ENCODE data around the gene ATAT1. TPM values are rescaled to one million over a fixed set of nuclear protein-coding genes. Genes with fewer than 3 reads are reported as not detected.

Gene ATAT1
- total and polyA plus RNA-seq, 2 of the 13 experiments (the other 11 are each of a cell fraction or from before 2014, with no cell fraction given): 9.2 to 23.6 TPM

DNA sequence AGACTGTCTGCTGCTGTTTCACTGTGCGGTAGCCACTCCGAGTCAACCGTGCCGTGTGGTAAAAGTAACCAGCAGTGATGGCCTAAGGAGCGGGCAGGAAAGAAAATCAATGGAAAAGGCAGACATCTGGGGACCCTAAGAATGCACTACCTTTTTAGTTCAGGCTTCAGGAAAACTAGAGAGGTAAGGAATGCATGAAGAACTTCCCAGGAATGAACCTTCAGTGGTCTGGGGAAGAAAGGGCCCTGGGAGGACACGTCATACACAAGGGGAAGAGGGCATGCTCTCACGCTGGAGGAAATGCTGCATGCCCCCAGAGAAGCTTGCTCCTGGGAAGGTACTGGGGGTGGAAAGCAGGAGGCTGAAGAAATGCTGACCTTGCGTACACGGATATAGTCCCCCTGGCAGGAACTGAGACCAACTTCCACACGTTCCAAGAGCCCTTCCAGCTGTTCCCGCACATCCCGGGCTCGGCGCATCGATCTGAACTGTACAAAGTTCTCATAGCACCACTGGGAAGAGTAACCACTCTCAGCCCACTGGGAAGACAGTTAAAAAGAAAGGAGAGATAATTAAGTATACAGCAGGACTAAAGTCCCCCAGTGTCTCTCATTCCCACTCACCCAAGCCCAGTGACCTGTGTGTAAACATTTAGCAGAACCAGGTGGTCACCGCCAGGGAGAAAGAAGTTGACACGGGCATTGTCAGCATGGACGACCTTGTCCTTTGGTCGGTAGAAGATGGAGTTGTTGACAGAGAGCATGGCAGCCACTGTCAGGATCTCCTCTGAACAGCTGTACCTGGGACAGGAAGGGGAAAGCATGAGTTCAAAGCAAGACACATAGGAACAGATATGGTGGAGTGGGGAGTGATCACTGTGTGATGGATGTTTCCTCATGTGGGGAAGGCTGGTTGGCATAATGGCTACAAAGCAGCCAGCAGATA is 28.4 kb downstream of the ATAT1 start (continued):
- TF ChIP-seq, protein P1, sequence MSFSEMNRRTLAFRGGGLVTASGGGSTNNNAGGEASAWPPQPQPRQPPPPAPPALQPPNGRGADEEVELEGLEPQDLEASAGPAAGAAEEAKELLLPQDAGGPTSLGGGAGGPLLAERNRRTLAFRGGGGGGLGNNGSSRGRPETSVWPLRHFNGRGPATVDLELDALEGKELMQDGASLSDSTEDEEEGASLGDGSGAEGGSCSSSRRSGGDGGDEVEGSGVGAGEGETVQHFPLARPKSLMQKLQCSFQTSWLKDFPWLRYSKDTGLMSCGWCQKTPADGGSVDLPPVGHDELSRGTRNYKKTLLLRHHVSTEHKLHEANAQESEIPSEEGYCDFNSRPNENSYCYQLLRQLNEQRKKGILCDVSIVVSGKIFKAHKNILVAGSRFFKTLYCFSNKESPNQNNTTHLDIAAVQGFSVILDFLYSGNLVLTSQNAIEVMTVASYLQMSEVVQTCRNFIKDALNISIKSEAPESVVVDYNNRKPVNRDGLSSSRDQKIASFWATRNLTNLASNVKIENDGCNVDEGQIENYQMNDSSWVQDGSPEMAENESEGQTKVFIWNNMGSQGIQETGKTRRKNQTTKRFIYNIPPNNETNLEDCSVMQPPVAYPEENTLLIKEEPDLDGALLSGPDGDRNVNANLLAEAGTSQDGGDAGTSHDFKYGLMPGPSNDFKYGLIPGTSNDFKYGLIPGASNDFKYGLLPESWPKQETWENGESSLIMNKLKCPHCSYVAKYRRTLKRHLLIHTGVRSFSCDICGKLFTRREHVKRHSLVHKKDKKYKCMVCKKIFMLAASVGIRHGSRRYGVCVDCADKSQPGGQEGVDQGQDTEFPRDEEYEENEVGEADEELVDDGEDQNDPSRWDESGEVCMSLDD (CRISPR knock-in tag; IDR thresholded peaks at IDR 0.05; ENCODE audit: borderline replicate concordance): no peak
- TF ChIP-seq ZNF550 (CRISPR knock-in tag; IDR thresholded peaks at IDR 0.05; ENCODE audit: borderline replicate concordance) (0 out of 2 replicates have a peak, but pooled peaks have one; percentile 15), ZNF547 (CRISPR knock-in tag; IDR thresholded peaks at IDR 0.05) (peak; percentile 84), KDM6A (CRISPR knock-in tag; IDR thresholded peaks at IDR 0.05; ENCODE audit: low read depth) (peak; percentile 91), RAD51 (IDR thresholded peaks at IDR 0.05; ENCODE audit: borderline replicate concordance) (no peak), HIVEP1 (CRISPR knock-in tag; IDR thresholded peaks at IDR 0.05) (peak; percentile 68), GATAD1 (CRISPR knock-in tag; IDR thresholded peaks at IDR 0.05) (peak; percentile 83), ZSCAN31 (CRISPR knock-in tag; IDR thresholded peaks at IDR 0.05; ENCODE audit: low read depth) (peak; percentile 83), MTA1 (CRISPR knock-in tag; IDR thresholded peaks at IDR 0.05; ENCODE audit: borderline replicate concordance) (peak; percentile 99), ZNF367 (CRISPR knock-in tag; IDR thresholded peaks at IDR 0.05; ENCODE audit: borderline replicate concordance) (no peak), TARDBP (CRISPR knock-in tag; IDR thresholded peaks at IDR 0.05) (peak; percentile 97), TBL1XR1 (IDR thresholded peaks at IDR 0.05; ENCODE audit: borderline replicate concordance, low read length, partially characterized antibody) (peak; percentile 17), ZSCAN9 (CRISPR knock-in tag; IDR thresholded peaks at IDR 0.05; ENCODE audit: borderline replicate concordance) (peak; percentile 85; the same call in 1 of the 2 replicates)
- TF ChIP-seq, protein P2, sequence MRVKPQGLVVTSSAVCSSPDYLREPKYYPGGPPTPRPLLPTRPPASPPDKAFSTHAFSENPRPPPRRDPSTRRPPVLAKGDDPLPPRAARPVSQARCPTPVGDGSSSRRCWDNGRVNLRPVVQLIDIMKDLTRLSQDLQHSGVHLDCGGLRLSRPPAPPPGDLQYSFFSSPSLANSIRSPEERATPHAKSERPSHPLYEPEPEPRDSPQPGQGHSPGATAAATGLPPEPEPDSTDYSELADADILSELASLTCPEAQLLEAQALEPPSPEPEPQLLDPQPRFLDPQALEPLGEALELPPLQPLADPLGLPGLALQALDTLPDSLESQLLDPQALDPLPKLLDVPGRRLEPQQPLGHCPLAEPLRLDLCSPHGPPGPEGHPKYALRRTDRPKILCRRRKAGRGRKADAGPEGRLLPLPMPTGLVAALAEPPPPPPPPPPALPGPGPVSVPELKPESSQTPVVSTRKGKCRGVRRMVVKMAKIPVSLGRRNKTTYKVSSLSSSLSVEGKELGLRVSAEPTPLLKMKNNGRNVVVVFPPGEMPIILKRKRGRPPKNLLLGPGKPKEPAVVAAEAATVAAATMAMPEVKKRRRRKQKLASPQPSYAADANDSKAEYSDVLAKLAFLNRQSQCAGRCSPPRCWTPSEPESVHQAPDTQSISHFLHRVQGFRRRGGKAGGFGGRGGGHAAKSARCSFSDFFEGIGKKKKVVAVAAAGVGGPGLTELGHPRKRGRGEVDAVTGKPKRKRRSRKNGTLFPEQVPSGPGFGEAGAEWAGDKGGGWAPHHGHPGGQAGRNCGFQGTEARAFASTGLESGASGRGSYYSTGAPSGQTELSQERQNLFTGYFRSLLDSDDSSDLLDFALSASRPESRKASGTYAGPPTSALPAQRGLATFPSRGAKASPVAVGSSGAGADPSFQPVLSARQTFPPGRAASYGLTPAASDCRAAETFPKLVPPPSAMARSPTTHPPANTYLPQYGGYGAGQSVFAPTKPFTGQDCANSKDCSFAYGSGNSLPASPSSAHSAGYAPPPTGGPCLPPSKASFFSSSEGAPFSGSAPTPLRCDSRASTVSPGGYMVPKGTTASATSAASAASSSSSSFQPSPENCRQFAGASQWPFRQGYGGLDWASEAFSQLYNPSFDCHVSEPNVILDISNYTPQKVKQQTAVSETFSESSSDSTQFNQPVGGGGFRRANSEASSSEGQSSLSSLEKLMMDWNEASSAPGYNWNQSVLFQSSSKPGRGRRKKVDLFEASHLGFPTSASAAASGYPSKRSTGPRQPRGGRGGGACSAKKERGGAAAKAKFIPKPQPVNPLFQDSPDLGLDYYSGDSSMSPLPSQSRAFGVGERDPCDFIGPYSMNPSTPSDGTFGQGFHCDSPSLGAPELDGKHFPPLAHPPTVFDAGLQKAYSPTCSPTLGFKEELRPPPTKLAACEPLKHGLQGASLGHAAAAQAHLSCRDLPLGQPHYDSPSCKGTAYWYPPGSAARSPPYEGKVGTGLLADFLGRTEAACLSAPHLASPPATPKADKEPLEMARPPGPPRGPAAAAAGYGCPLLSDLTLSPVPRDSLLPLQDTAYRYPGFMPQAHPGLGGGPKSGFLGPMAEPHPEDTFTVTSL (CRISPR knock-in tag; IDR thresholded peaks at IDR 0.05; ENCODE audit: borderline replicate concordance): peak; percentile 91; the same call in 1 of the 2 replicates
- TF ChIP-seq, protein P3, sequence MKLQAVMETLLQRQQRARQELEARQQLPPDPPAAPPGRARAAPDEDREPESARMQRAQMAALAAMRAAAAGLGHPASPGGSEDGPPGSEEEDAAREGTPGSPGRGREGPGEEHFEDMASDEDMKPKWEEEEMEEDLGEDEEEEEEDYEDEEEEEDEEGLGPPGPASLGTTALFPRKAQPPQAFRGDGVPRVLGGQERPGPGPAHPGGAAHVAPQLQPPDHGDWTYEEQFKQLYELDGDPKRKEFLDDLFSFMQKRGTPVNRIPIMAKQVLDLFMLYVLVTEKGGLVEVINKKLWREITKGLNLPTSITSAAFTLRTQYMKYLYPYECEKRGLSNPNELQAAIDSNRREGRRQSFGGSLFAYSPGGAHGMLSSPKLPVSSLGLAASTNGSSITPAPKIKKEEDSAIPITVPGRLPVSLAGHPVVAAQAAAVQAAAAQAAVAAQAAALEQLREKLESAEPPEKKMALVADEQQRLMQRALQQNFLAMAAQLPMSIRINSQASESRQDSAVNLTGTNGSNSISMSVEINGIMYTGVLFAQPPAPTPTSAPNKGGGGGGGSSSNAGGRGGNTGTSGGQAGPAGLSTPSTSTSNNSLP (IDR thresholded peaks at IDR 0.05; ENCODE audit: low read depth, low read length): no peak
- TF ChIP-seq, protein P4, sequence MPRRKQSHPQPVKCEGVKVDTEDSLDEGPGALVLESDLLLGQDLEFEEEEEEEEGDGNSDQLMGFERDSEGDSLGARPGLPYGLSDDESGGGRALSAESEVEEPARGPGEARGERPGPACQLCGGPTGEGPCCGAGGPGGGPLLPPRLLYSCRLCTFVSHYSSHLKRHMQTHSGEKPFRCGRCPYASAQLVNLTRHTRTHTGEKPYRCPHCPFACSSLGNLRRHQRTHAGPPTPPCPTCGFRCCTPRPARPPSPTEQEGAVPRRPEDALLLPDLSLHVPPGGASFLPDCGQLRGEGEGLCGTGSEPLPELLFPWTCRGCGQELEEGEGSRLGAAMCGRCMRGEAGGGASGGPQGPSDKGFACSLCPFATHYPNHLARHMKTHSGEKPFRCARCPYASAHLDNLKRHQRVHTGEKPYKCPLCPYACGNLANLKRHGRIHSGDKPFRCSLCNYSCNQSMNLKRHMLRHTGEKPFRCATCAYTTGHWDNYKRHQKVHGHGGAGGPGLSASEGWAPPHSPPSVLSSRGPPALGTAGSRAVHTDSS (CRISPR knock-in tag; conservative IDR thresholded peaks at IDR 0.05): no peak
